HCT116 (cell line): Measurements from ENCODE around the gene CAB39. TPM values are rescaled to one million over a fixed set of nuclear protein-coding genes. Genes with fewer than 3 reads are reported as not detected.

Experiments
- ATAC-seq: fragments of 200-7000 bp; cut with Tn5 transposase; 2 replicates; pipeline ENCODE4 v1.9.1; 2020; ENCODE audit warnings: mild to moderate bottlenecking, moderate library complexity
- BruUV-seq: library from RNA; stranded (reverse); fragments of 400-500 nt; replicated peaks from 2 replicates; lab custom pipeline; 2021; lab: Mats Ljungman, UMichigan
- CTCF ChIA-PET: fragments of 300-600 bp; sonication (Branson Sonifier 250); formaldehyde crosslinking; loops from one replicate; lab custom pipeline; 2021; ENCODE audit warnings: antibody characterized with exemption; lab: Charles Lee
- POLR2A ChIA-PET: fragments of 300-600, 350-600 bp; sonication (Branson Sonifier 250); formaldehyde crosslinking; loops from one replicate; lab custom pipeline; 2021; ENCODE audit warnings: antibody characterized with exemption; lab: Charles Lee
- RAD21 ChIA-PET, 2 experiments: fragments of 300-600 bp; sonication (Branson Sonifier 250); formaldehyde crosslinking; loops; one replicate each; lab custom pipeline; 2023; ENCODE audit warnings: low total read pairs in 2 of 2; ENCODE audit not compliant: uncharacterized antibody in 2 of 2, unreplicated experiment in 2 of 2, low non-redundant PET in 1 of 2; lab: Charles Lee
- DNase-seq: peaks from one replicate; pipeline ENCODE4 v3.0.0-alpha.2; 2010; ENCODE audit warnings: low read depth, low spot score
- H2AFZ ChIP-seq: fragments of 200-600 bp; shearing (Covaris generic), sonication (generic); 2 replicates; pipeline ENCODE4 v1.6.1; 2017; ENCODE audit warnings: low read depth, mixed run types, mixed read lengths, antibody characterized with exemption, low read length; ENCODE audit not compliant: poor library complexity, severe bottlenecking
- H3K27ac ChIP-seq: 2 replicates; pipeline ENCODE4 v1.5.1; 2012; ENCODE audit warnings: low read depth, low read length
- H3K27me3 ChIP-seq: fragments of 200-600 bp; sonication (generic); 2 replicates; pipeline ENCODE4 v1.6.1; 2016; ENCODE audit warnings: mixed run types, low read length, mixed read lengths; ENCODE audit not compliant: insufficient read depth
- H3K36me3 ChIP-seq, 2 experiments: fragments of 200-500 bp in 1 of 2; fragments of 200-600 bp in 1 of 2; sonication (Bioruptor generic) in 1 of 2; sonication (generic) in 1 of 2; 2 replicates each; pipeline versions ENCODE4 v1.5.1 to v1.6.1; 2014 to 2016; ENCODE audit warnings: low read length in 2 of 2, inconsistent platforms in 1 of 2, mixed read lengths in 1 of 2, mixed run types in 1 of 2; ENCODE audit not compliant: insufficient read depth in 2 of 2, control insufficient read depth in 1 of 2
- H3K4me1 ChIP-seq, 2 experiments: fragments of 200-600 bp in 1 of 2; sonication (generic) in 1 of 2; 2 replicates each; pipeline versions ENCODE4 v1.5.1 to v1.6.1; 2012 to 2017; ENCODE audit warnings: low read length in 2 of 2, inconsistent platforms in 1 of 2, mild to moderate bottlenecking in 1 of 2, mixed read lengths in 1 of 2, mixed run types in 1 of 2, moderate library complexity in 1 of 2; ENCODE audit not compliant: insufficient read depth in 2 of 2, control insufficient read depth in 1 of 2
- H3K4me2 ChIP-seq: fragments of 200-600 bp; sonication (generic); 2 replicates; pipeline ENCODE4 v1.6.1; 2017; ENCODE audit warnings: mixed run types, low read length, mixed read lengths
- H3K4me3 ChIP-seq, 2 experiments: fragments of 200-600 bp in 1 of 2; sonication (generic) in 1 of 2; replicated peaks in 1 of 2; 2 replicates each; pipeline ENCODE4 v1.5.1; 2011 to 2016; ENCODE audit warnings: low read length in 2 of 2, control low read depth in 1 of 2, low read depth in 1 of 2, mild to moderate bottlenecking in 1 of 2, mixed read lengths in 1 of 2, mixed run types in 1 of 2
- H3K79me2 ChIP-seq: fragments of 200-600 bp; sonication (generic); 2 replicates; pipeline ENCODE4 v1.6.1; 2017; ENCODE audit warnings: mild to moderate bottlenecking, mixed run types, low read length, moderate library complexity, mixed read lengths; ENCODE audit not compliant: insufficient read depth
- H3K9ac ChIP-seq: fragments of 200-600 bp; sonication (generic); 2 replicates; pipeline ENCODE4 v1.6.1; 2016; ENCODE audit warnings: low read length, mixed read lengths
- H3K9me2 ChIP-seq: fragments of 200-600 bp; sonication (generic), shearing (Covaris generic); 2 replicates; pipeline ENCODE4 v1.6.1; 2017; ENCODE audit warnings: mixed run types, mild to moderate bottlenecking, moderate library complexity; ENCODE audit not compliant: insufficient read depth
- H3K9me3 ChIP-seq, 2 experiments: fragments of 200-500 bp in 1 of 2; fragments of 200-600 bp in 1 of 2; sonication (Bioruptor generic) in 1 of 2; sonication (generic) in 1 of 2; 2 replicates each; pipeline ENCODE4 v1.6.1; 2014 to 2017; ENCODE audit warnings: low read length in 2 of 2, mixed read lengths in 2 of 2, inconsistent platforms in 1 of 2, low read depth in 1 of 2, mild to moderate bottlenecking in 1 of 2, mixed run types in 1 of 2, moderate library complexity in 1 of 2; ENCODE audit not compliant: control insufficient read depth in 1 of 2, insufficient read depth in 1 of 2
- H4K20me1 ChIP-seq: fragments of 200-600 bp; sonication (generic), shearing (Covaris generic); 2 replicates; pipeline ENCODE4 v1.6.1; 2017; ENCODE audit warnings: mixed run types, mild to moderate bottlenecking, moderate library complexity; ENCODE audit not compliant: insufficient read depth
- CBX3 ChIP-seq: IDR thresholded peaks from 2 replicates; pipeline ENCODE4 v1.6.1; 2012; ENCODE audit warnings: low read depth
- CEBPB ChIP-seq: IDR thresholded peaks from 2 replicates; pipeline ENCODE4 v1.6.1; 2012; ENCODE audit warnings: low read depth
- EGR1 ChIP-seq: IDR thresholded peaks from 2 replicates; pipeline ENCODE4 v1.6.1; 2012; ENCODE audit warnings: low read depth
- ELF1 ChIP-seq: IDR thresholded peaks from 2 replicates; pipeline ENCODE4 v1.6.1; 2012; ENCODE audit warnings: low read depth, borderline replicate concordance
- EZH2 ChIP-seq: fragments of 200-600 bp; sonication (generic); IDR thresholded peaks from 2 replicates; pipeline ENCODE4 v1.6.1; 2017; ENCODE audit warnings: antibody characterized with exemption, mixed run types
- JUND ChIP-seq: IDR thresholded peaks from 2 replicates; pipeline ENCODE4 v1.6.1; 2012
- SRF ChIP-seq: IDR thresholded peaks from 2 replicates; pipeline ENCODE4 v1.6.1; 2012; ENCODE audit warnings: low read depth
- intact Hi-C: fragments of 100-400 bp; cut with micrococcal nuclease; formaldehyde crosslinking; loops from 2 replicates; pipeline ENCODE4 v1.10.0; 2022
- total RNA-seq: library from RNA; stranded (reverse); gene quantifications from one replicate; pipeline ENCODE4 v1.2.1, GENCODE V29; 2021; ENCODE audit not compliant: unreplicated experiment

CAB39 gene
- total RNA-seq, 1 experiment from 2014 or later, result 63.6 TPM

DNA sequence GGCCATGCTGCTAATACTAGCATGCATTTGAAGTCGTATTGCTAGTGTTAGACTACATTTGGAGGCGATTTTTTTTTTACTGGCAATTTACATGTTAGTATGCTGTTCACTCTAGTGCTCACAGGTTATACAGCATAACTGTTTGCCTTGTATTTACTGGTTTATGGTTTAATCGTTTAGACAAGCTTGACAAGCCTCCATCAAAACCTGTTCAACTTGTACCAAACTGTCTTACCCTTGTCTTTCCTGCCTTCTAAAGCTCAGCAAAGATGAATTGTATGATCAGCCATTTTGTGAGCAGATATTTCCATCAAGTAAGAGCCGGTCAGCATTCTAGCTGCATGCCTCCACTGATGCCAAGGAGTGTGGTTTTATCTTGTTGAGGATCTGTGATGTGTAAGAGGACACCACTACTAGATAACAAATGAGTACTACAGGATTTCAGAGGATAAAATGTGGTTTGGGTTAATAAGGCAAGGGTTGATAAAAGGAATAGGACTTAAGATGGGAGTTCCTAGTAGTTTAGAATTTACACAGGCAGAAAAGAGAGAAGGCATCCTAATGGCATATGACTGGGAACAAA lies 83.7 kb downstream of the CAB39 start:
- RAD21 ChIA-PET, result interaction anchor here in 1 of 2 experiments (0.7 kb wide), 1 partner anchor 180 kb away, joined by 4 read pairs; no protein-coding TSS in a partner anchor
- TF ChIP-seq ELF1, result no peak
- TF ChIP-seq CBX3, result no peak
- TF ChIP-seq EZH2, result no peak
- TF ChIP-seq JUND, result peak; percentile 29; the same call in 1 of the 2 replicates
- Histone ChIP-seq H4K20me1 (no peaks in the 10 kb centered on the region), H3K4me1 (peaks cover 43 to 71% of the 10 kb centered on the region in 2 experiments), H2AFZ (no peak overlapping the region), H3K36me3 (peaks cover 6 to 32% of the 10 kb centered on the region in 2 experiments; a peak in 3 of 4 replicates), H3K27me3 (no peaks in the 10 kb centered on the region), H3K9ac (peak overlapping the region; percentile 12), H3K79me2 (peaks cover 35% of the 10 kb centered on the region), H3K4me2 (peak overlapping the region; percentile 75), H3K27ac (peak overlapping the region; percentile 0; the same call in 1 of the 2 replicates), H3K4me3 (no peak overlapping the region), H3K9me3 (no peaks in the 10 kb centered on the region), H3K9me2 (no peaks in the 10 kb centered on the region)
- ATAC-seq (no peak), DNase-seq (no peak)
- POLR2A ChIA-PET, result no interaction called here
- intact Hi-C loops, result loop anchor here (5.0 to 10.0 kb wide), 5 partner anchors 34 to 872 kb away; partner anchors contain the start of genes FBXO36, SP100 and TRIP12
- BruUV-seq, result no TSS peak
- CTCF ChIA-PET, result interaction anchor here (1.0 to 2.8 kb wide), 2 partner anchors 13 to 34 kb away, joined by 4 to 17 read pairs; no protein-coding TSS in a partner anchor

DNA sequence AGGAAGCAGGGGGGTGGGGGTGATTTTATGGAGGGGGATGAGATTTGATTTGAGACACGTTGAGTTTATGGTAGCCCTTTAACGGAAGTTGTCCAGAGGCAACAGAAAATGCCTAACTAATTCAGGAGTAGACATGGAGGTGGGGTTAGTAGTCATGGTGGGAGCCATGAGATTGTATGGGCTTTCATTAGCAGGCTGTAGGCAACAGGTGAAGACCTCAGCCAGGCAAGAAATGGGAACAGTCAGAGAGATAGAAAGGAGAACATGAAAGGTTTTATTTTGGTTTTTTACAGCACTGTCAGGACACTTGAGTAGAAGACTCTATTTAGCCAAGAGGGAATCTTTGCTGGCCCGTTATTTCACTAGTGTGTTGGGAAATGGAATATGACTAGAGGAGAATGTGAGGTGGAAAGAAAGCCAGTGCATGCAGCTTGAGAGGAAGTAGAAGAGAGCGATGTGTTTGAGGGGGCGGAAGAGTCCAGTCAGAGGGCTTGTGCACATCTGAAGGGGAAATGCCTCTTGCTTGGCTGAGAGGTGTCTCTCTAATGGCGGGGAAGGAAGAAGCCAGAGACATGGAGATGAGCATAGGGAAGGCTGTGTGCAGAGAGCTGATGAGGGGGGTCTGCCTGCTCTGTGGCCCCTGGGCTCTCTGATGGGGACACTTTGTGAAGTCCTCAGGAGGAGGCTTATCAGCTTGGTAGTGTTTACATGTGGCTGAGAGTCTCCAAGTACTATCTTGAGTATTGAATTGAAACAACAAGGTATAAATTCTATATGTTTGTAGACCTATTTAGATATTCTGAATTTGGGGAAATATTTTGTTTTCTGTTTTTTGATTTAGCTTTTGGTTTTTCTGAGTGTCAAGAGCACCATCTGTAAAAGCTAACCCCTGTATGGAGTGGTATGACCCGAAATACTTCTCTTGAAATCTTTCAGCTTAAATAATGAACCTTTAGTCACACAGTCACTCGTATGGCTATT lies 85.2 kb downstream of the CAB39 start:
- Histone ChIP-seq H3K9ac (no peak overlapping the region), H3K9me3 (no peaks in the 10 kb centered on the region), H3K4me3 (no peak overlapping the region), H4K20me1 (no peaks in the 10 kb centered on the region), H3K27ac (no peak overlapping the region), H3K79me2 (peaks cover 28% of the 10 kb centered on the region), H3K4me2 (peak overlapping the region; percentile 23), H3K36me3 (peaks cover 6 to 20% of the 10 kb centered on the region in 2 experiments; a peak in 3 of 4 replicates), H3K9me2 (no peaks in the 10 kb centered on the region), H3K27me3 (no peaks in the 10 kb centered on the region), H3K4me1 (peaks cover 43 to 59% of the 10 kb centered on the region in 2 experiments), H2AFZ (no peak overlapping the region)
- POLR2A ChIA-PET, result interaction anchor here (0.5 kb wide), 1 partner anchor 88 kb away, joined by 3 read pairs; no protein-coding TSS in a partner anchor
- ATAC-seq, result no peak
- CTCF ChIA-PET, result interaction anchor here (0.6 to 2.8 kb wide), 21 partner anchors 10 to 795 kb away, joined by 3 to 17 read pairs (median 4); no protein-coding TSS in a partner anchor
- BruUV-seq, result no TSS peak
- RAD21 ChIA-PET, result interaction anchor here (0.6 to 1.2 kb wide), 3 partner anchors 17 to 182 kb away, joined by 3 to 4 read pairs (median 3); no protein-coding TSS in a partner anchor
- intact Hi-C loops, result loop anchor here (2.0 to 10.0 kb wide), 7 partner anchors 36 to 873 kb away; partner anchors contain the start of genes CAB39, FBXO36, SP100 and TRIP12
- no peak for DNase-seq
- no peak for TF ChIP-seq CEBPB
- no peak for TF ChIP-seq SRF
- TF ChIP-seq EGR1, result peak; percentile 63
